Lower leg skin (tissue), 4 donors: ENCODE data around the gene THYN1. TPM values are rescaled to one million over a fixed set of nuclear protein-coding genes. Genes with fewer than 3 reads are reported as not detected.

Experiments
- DNase-seq, 2 donors: peaks; one replicate each; pipeline ENCODE4 v3.0.0-alpha.2; 2019; ENCODE audit warnings: low spot score in 2 of 2
- H3K4me3 ChIP-seq: fragments of 200-600 bp; sonication (generic); 2 replicates; pipeline ENCODE4 v1.5.1; 2017; ENCODE audit warnings: mild to moderate bottlenecking, low read depth; ENCODE audit not compliant: poor library complexity, severe bottlenecking
- POLR2A ChIP-seq, 2 donors: fragments of 450-650 bp; IDR thresholded peaks; one replicate each; pipeline ENCODE4 v1.6.1; 2016 to 2017; ENCODE audit warnings: antibody characterized with exemption in 2 of 2, mild to moderate bottlenecking in 1 of 2, moderate library complexity in 1 of 2
- WGBS, 2 donors: methylation state at CpG; one replicate each; pipeline ENCODE4 v1.1.5; 2018; 5-methylcytosine and 5-hydroxymethylcytosine counted together
- intact Hi-C: fragments of 100-400 bp; cut with DNase I; formaldehyde crosslinking; loops from one replicate; pipeline ENCODE4 v1.15.0; 2023; ENCODE audit warnings: low total_unique reads
- total RNA-seq, 4 donors: library from RNA; depleted of rRNA; stranded (reverse); fragments of >200 nt; gene quantifications; one replicate each; pipeline ENCODE4 v1.1.0, GENCODE V29; 2016
- TF ChIP-seq, protein P1 (sequence below), 3 donors: fragments of 450-650 bp; IDR thresholded peaks; one replicate each; pipeline ENCODE4 v1.5.1; 2016; ENCODE audit warnings: antibody characterized with exemption in 3 of 3, mild to moderate bottlenecking in 3 of 3, moderate library complexity in 2 of 3

The THYN1 gene
- total RNA-seq, 4 donors from 2014 or later, result 9.1 to 35.7 (median 26.2) TPM

DNA sequence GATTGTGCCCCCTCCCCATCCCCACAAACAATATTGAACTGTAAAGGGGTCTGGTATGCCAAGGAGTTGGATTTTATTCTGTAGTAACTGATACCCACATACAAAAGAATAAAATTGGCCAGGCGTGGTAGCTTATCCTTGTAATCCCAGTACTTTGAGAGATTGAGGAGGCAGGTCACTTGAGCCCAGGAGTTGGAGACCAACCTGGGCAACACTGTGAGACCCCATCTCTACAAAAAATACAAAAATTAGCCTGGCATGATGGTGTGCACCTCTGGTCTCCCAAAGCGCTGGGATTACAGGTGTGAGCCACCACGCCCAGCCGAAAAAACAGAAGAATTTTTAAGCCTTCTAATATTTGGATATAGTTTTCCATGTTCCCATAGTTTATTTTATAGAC lies 18.8 kb upstream of the THYN1 start:
- H3K4me3 ChIP-seq, result no peak overlapping the region
- TF ChIP-seq POLR2A (IDR thresholded peaks at IDR 0.05), result no peak
- TF ChIP-seq, protein P1, sequence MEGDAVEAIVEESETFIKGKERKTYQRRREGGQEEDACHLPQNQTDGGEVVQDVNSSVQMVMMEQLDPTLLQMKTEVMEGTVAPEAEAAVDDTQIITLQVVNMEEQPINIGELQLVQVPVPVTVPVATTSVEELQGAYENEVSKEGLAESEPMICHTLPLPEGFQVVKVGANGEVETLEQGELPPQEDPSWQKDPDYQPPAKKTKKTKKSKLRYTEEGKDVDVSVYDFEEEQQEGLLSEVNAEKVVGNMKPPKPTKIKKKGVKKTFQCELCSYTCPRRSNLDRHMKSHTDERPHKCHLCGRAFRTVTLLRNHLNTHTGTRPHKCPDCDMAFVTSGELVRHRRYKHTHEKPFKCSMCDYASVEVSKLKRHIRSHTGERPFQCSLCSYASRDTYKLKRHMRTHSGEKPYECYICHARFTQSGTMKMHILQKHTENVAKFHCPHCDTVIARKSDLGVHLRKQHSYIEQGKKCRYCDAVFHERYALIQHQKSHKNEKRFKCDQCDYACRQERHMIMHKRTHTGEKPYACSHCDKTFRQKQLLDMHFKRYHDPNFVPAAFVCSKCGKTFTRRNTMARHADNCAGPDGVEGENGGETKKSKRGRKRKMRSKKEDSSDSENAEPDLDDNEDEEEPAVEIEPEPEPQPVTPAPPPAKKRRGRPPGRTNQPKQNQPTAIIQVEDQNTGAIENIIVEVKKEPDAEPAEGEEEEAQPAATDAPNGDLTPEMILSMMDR (IDR thresholded peaks at IDR 0.05), result no peak
- 96 to 99% methylated on average over 4 of the region's 4 CpGs for WGBS, 2 donors
- DNase-seq, result peak in 1 of 2 donors; percentile 2
- intact Hi-C loops, result no loop called here

DNA sequence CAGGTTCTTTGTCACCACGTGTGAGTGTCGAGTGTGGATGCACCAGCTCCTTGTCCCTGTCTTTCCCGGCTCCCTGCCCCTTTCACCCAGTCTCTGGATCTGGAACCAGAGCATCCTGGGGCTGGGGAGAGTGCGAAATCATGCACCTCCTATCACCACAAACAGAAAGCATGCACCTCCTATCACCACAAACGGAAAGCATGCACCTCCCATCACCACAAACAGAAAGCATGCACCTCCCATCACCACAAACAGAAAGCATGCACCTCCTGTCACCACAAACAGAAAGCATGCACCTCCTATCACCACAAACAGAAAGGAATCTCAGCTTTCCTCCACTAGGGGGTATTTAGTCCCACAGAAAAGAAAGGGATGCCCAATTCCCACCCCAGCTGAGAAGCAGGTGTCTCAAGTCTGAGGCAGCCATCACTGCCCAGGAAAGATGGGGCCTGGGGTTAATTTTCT lies 17.1 kb upstream of the THYN1 start:
- 50 to 52% methylated on average over 5 of the region's 5 CpGs for WGBS, 2 donors
- TF ChIP-seq, protein P1 (IDR thresholded peaks at IDR 0.05), result no peak
- TF ChIP-seq POLR2A (IDR thresholded peaks at IDR 0.05), result no peak
- intact Hi-C loops, result no loop called here

DNA sequence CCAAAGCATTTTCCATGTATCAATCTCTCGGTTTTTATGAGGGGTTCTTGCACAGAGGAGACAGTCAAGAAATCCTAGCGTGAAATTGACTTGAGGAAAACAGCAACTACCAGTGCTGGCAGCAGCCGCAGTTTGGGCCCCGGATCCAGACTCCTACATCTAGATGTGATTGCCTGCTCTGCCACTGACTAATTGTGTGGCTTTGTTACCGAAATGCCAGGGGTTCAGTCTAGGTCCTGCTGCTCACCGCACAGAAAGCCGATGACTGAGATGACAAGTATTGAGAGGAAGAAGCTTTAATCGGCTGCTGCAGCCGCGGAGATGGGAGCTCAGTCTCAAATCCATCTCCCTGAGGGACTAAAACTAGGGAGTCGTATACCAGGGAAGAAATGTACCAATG lies 14.8 kb upstream of the THYN1 start:
- peak in 1 of 2 donors; percentile 37 for DNase-seq
- intact Hi-C loops, result no loop called here
- H3K4me3 ChIP-seq, result no peak overlapping the region
- no peak for TF ChIP-seq POLR2A (IDR thresholded peaks at IDR 0.05)
- 86 to 92% methylated on average over 11 of the region's 11 CpGs for WGBS, 2 donors

More for the DNA sequence above, 17.1 kb upstream of the THYN1 start:
- no peak overlapping the region for H3K4me3 ChIP-seq
- peak in 1 of 2 donors; percentile 40 for DNase-seq

DNA sequence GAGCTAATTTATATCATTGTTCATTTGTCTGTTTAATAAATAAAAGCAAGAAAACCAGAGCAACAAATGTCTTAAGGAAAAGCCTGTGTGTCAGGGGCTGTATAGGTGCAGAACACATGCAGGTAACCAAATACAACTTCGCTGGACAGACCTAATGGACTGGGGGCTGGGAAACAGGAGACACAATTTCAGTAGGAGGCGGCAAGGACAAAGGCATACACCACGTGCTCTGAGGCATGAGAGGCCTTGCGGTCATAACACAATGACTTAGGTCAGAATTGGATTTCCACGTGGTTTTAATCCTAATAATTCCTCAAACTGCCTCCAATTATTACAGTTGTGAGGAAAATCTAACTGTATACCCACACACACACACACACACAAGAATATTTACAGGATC lies 14.3 kb upstream of the THYN1 start:
- peak in 1 of 2 donors; percentile 39 for DNase-seq

DNA sequence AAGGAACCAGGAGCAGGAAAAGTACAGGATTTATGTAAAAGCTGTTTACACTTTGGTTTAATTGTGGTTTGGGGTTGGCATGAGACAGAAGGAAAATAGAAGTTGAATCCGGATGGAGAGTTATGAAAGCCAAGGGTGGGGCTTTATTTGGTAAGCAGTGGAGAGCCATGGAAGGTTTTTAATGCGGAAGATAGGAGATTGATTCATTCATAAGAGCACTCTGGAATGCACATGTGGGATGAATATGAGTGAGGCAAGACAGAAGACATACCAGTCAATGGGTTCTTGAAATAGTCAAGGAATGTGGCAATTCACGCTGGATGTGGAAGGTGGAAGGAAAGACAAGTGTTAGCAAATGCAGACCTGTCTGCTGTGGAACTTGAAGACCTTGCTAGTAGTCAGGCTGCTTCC lies 13.7 kb upstream of the THYN1 start:
- no peak overlapping the region for H3K4me3 ChIP-seq
- 7 to 10% methylated on average over 3 of the region's 3 CpGs for WGBS, 2 donors
- intact Hi-C loops, result no loop called here
- peak; percentile 5 to 52 for DNase-seq
- no peak for TF ChIP-seq POLR2A (IDR thresholded peaks at IDR 0.05)
- TF ChIP-seq, protein P1 (IDR thresholded peaks at IDR 0.05), result no peak

More for the DNA sequence above, 14.3 kb upstream of the THYN1 start:
- 81 to 85% methylated on average over 5 of the region's 5 CpGs for WGBS, 2 donors
- intact Hi-C loops, result no loop called here
- TF ChIP-seq, protein P1 (IDR thresholded peaks at IDR 0.05), result no peak
- TF ChIP-seq POLR2A (IDR thresholded peaks at IDR 0.05), result no peak
- no peak overlapping the region for H3K4me3 ChIP-seq

DNA sequence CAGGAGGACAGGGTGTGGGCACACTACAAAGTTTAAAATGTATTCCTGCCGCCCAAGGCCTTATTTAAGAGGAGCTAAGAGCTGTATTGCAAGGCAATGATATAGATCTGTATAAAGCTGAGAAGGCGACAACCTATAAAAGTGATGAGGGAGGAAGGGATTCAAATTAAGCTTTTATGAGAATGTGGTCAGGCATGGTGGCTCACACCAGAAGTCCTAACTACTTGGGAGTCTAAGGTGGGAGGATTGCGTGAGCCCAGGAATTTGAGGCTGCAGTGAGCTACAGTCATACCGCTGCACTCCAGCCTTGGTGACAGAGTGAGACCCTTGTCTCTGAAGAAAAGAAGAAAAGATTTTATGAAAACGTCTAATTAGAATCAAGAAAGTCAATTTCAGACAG lies 13.3 kb upstream of the THYN1 start:
- DNase-seq, result no peak
- 58 to 62% methylated on average over 5 of the region's 5 CpGs for WGBS, 2 donors
- TF ChIP-seq POLR2A (IDR thresholded peaks at IDR 0.05), result no peak
- TF ChIP-seq, protein P1 (IDR thresholded peaks at IDR 0.05), result no peak
- intact Hi-C loops, result no loop called here
- H3K4me3 ChIP-seq, result no peak overlapping the region
